Activated T-cell treated with anti-CD3 and anti-CD28 coated beads for 1 hour (primary cell): ENCODE measurements around the gene HOXA13.

ENCODE experiments used
- DNase-seq: peaks from one replicate; pipeline ENCODE4 v3.0.0-alpha.2; 2020; ENCODE audit warnings: low read depth

HOXA13 gene

DNA sequence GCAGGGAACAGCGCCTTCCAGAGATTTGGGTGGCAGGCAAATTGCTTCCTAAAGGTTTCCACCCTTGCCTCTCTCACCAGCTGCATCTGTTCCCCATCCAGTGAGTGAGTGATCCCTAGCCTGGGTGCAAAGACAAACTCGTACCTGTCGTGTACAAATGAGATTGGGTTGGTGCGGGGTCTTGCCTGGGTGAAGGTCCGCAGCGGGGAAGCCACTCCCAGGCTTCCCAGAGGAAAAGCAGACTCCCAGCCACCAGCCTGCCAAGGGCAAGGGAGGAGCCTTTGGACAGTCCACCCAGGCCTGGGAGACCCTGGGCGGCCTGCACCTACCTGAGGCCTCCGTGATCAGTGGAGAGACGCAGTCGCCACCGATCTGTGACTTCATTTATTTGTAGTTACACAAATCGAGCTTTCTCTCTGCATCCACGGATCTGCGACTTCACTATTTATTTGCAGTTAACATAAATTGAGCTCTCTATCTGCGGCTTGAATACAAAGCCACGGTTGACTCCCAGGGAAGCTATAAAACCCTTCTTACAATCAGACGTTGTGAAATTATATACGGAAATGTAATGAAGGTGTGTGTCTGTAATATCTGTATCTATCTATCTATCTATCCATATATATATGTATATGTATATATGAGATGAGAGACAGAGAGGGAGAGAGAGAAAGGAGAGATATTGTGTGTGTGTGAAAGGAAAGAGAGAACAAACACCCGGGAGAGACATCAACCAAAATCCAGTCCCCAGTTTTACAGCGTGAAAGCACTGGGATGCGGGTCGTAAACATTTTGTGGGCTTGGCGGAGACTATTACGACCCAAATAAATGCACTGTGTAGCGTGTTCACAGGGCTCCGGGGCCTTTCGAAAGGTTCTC lies 40.4 kb downstream of the HOXA13 start:
- no peak for DNase-seq

- no peak for DNase-seq
These were observed 41.2 kb downstream of the HOXA13 start for GRCh38 chr7:27158436-27159265.

DNA sequence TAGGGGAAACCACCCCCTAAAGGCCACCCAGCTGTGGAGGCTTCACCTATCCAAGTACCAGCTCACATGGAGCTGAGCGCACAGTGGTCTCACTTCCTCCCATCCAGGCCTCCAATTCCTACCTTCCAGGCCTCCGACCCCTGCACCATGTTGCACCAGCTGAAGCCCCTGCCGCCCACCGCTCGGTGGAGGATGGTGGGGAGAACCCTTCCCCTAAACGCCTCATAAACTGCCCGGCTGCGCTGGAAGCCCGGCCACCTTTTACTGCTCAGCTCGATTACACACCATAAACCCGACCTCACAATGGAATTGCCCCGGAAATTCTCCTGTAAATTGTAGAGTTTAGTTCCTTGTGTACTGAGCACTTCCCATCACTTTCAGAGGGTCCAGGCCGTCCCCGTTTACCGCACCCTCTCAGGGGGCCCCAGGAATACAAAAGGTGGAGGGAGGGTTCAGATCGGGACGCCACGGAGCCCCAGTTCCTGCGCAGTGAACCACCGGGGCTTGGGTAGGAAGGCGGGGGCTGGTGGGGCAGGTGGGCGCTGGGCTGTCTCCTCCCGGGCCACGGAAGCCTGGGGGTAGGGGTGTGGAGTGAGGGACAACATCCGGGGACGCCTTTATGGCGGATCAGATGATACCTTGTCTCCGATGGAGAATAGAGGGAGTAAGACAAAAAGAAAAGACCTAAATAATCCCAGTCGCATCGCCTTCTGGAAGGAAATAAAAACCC lies 42.0 kb downstream of the HOXA13 start:
- DNase-seq = no peak

GRCh38 chr7:27156916-27157701 lies 42.8 kb downstream of the HOXA13 start:
- DNase-seq = no peak

DNA sequence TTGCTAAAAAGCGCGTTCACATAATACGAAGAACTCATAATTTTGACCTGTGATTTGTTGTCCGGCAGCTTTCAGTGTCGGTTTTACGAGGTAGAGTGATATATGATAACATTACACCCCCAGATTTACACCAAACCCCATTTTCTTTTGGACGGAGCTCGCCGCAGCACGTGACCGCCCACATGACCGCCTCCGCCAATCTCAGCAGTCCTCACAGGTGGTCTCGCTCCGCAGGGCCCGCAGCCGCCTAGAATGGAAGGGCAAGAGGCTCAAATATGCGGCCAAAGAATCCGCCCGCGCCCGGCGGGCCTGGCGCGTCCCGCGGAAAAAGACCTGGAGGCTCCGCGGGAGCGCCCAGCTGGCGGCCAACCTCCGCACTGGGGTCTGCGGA lies 43.4 kb downstream of the HOXA13 start, which contains the start of gene HOXA7:
TSS of gene HOXA7 (minus strand) at position 168 of the 391 bp plus-strand sequence. CDS start at position 38, 130 bp downstream.
- no peak for DNase-seq

- no peak for DNase-seq
These were observed 43.9 kb downstream of the HOXA13 start for GRCh38 chr7:27155816-27156507.

GRCh38 chr7:27154901-27155815 lies 44.7 kb downstream of the HOXA13 start:
- no peak for DNase-seq

GRCh38 chr7:27154369-27154768 lies 45.5 kb downstream of the HOXA13 start:
- DNase-seq = no peak

- DNase-seq = no peak
These were observed 46.4 kb downstream of the HOXA13 start for GRCh38 chr7:27153526-27153925.

- no peak for DNase-seq
These were observed 47.0 kb downstream of the HOXA13 start for GRCh38 chr7:27152816-27153442.

DNA sequence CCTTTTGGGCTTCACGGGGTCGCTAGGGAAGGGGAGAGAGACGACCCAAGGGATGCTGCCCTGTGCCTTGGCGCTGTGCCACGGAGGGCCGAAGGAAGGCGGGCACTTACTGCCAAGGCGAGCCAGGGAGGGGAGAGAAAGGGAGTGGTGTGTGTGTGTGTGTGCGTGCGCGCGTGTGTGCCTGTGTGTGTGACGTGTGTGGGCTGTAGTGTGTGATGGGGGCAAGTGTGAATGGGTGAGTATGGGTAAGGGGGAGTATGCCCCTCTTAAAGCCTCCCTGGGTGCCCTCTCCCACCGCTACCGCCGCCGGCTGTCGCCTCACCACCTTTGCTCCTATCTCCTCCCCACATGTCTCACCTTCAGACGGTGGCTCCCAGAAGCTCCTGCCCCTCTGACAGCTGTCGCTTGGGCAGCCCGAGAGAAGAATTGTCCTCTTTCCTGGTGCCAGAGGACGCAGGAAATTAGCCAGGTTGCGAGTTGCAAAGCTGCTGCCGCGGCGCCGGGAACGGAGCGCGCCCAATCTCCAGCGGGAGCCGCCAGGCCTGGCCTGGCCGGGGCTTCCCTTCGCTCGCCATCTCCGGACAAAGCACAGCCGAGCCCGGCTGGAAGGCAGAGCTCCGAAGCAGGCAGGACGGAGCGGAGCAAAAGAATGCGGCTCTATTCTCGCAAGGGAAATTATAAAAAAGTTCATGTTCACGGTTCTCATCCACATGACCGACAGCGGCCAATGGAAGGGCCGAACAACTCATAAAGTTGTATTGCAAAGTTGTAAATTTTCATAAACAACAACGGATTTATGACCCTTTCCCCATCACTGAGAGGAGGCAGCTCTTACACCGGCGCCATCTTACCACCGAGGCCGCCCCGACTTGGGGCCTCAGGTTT lies 47.7 kb downstream of the HOXA13 start, which contains the start of gene HOXA3:
TSS of gene HOXA3 (minus strand) at position 653 of the 885 bp plus-strand sequence. CDS start 41,943 bp downstream, outside the sequence.
- no peak for DNase-seq

DNA sequence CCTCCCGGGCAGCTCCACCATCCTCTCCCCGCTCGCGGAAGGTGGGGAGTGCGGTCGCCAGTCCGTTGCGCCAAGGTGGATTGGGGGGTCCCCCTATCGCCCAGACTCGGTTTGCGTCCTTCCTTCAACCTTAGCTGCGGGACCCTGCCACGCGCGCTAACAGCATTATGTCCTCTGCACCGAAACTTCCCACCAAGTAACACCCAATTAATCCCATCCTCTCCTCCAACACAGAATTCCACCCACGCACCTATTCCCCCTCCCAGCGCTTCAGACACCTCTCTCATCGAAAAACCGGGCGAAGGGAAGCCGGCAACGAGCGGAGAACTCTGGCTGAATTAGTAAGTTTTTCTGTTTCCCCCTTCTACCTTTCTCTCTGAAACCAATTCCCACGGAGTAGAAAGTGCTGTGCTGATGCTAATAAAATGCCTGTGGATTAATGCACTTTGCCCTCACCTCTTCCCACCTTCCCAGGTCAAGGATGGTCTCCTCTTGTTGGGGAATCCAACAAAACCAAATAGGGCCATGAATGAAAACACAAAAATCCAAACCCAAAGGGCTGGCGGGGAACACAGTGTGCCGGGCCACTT lies 48.5 kb downstream of the HOXA13 start:
- no peak for DNase-seq

DNA sequence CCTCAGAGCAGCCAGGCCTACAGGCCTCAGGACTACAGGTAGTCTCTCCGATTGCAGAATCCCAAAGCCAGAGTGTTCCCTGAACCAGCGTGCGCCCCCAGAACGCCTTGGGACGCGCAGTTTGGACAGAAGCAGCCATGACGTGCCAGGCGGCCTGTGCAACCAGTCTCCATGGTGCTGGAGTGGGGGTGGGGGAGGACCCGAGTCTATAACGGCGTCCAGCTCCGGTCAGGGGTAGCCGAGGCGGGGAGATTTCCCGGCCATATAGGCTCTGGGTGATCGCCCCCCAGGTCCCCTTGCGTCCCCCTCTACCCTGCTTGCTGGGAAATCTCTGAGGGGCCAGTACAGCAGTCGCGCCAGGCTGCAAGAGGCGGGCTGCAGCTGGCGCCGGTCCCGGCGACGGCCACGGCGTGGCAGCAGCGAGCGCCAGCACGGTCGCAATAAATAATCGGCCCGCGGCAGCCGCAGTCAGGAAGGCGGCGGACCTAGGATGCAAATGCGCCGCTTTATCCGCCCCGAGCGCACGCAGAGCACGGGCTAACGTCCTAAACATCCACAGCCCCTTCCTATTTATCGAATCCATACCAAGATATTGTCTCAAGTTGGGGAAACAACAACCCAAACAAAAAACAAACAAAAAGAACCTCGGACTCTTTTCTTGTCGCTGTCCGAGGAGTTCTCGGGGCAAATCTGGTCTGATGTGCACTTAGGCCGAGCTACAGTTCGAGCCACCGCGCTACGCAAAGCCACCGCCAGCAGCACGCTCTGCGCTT lies 49.1 kb downstream of the HOXA13 start:
- DNase-seq = peak; percentile 53

GRCh38 chr7:27149842-27150567 lies 49.9 kb downstream of the HOXA13 start:
- no peak for DNase-seq

DNA sequence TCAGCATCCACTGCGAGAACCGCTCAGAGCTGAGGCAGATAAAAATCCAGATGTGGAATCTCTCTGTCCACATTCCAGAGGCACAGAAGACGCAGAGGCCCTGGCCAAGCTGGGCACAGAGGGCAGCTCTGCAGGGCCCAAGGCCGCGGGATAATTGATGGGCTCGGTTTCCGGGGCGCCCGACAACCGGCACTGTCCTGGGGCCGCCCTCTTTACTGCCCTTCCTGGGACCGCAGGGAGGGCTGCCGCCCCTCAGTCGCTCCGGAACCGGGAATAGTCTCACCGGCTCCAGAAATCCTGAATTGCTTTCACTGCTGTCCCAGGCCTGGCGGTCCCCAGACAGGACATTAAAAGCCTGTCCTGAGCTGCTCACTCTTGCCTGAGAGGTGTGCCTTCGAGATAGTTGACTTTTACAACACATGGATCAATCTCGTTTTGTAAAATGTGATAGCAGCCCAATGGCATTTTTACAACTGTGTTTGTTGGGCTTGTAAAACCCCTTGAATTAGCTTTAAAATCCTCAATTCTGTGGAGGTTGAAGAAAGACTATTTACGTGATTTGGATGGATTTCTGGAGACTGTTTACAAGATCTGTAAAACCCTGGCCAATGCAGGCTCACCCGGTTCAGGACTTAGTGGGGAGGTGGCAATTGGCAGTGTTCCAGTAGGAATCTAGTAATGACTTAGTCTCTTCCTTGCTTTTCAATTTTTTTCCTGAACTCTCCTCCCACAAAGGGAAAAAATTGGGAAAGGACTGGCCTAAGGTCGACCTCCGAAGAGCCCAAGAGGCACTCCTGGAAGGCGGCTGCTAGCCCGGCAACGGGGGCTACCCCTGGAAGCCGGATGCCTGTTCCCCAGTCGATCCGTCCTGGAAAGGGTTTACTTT lies 50.9 kb downstream of the HOXA13 start:
- DNase-seq = no peak
